DND-41 (cell line): Measurements from ENCODE around the gene OR51B6.
"Not testable (repeated sequence)": the region's sequence is repeated elsewhere in the genome, so short reads cannot be mapped to it uniquely, and the experiment has no call there.

Source experiments
- ATAC-seq: fragments of 200-7000 bp; cut with Tn5 transposase; 3 replicates; pipeline ENCODE4 v1.9.1; 2021; ENCODE audit warnings: low read depth; ENCODE audit not compliant: insufficient read depth
- DNase-seq: peaks from one replicate; pipeline ENCODE4 v3.0.0-alpha.2; 2020
- H2AFZ ChIP-seq: 2 replicates; pipeline ENCODE4 v1.6.0; 2012; ENCODE audit warnings: low read depth, low read length
- H3K27ac ChIP-seq: 2 replicates; pipeline ENCODE4 v1.5.1; 2012; ENCODE audit warnings: low read length, inconsistent platforms
- H3K27me3 ChIP-seq: fragments of 200-600 bp; sonication (generic); 2 replicates; pipeline ENCODE4 v1.6.0; 2012; ENCODE audit warnings: low read length, mild to moderate bottlenecking, inconsistent platforms; ENCODE audit not compliant: insufficient read depth, poor library complexity
- H3K36me3 ChIP-seq: 2 replicates; pipeline ENCODE4 v1.5.1; 2012; ENCODE audit warnings: low read length, inconsistent platforms; ENCODE audit not compliant: insufficient read depth
- H3K4me1 ChIP-seq: 2 replicates; pipeline ENCODE4 v1.5.1; 2012; ENCODE audit warnings: mild to moderate bottlenecking, low read length; ENCODE audit not compliant: insufficient read depth
- H3K4me2 ChIP-seq: 2 replicates; pipeline ENCODE4 v1.6.0; 2012; ENCODE audit warnings: mild to moderate bottlenecking, moderate library complexity, low read length, inconsistent platforms; ENCODE audit not compliant: insufficient read depth
- H3K4me3 ChIP-seq, 2 experiments: fragments of 200-600 bp in 1 of 2; shearing (Covaris generic) in 1 of 2; 2 replicates each; pipeline ENCODE4 v1.5.1; 2012 to 2016; ENCODE audit warnings: inconsistent platforms in 2 of 2, low read length in 2 of 2, mild to moderate bottlenecking in 2 of 2, low read depth in 1 of 2, moderate library complexity in 1 of 2
- H3K79me2 ChIP-seq: 2 replicates; pipeline ENCODE4 v1.6.0; 2012; ENCODE audit warnings: low read length, inconsistent platforms; ENCODE audit not compliant: insufficient read depth
- H3K9ac ChIP-seq: 2 replicates; pipeline ENCODE4 v1.6.0; 2012; ENCODE audit warnings: low read depth, mild to moderate bottlenecking, inconsistent platforms, low read length, moderate library complexity
- H3K9me3 ChIP-seq: 2 replicates; pipeline ENCODE4 v1.5.1; 2012; ENCODE audit warnings: low read length, moderate library complexity, mild to moderate bottlenecking, inconsistent platforms; ENCODE audit not compliant: insufficient read depth, severe bottlenecking
- H4K20me1 ChIP-seq: 2 replicates; pipeline ENCODE4 v1.6.0; 2012; ENCODE audit warnings: low read length; ENCODE audit not compliant: insufficient read depth
- CTCF ChIP-seq: IDR thresholded peaks from 2 replicates; pipeline ENCODE4 v1.5.1; 2012; ENCODE audit warnings: borderline replicate concordance, low read length, moderate library complexity, mild to moderate bottlenecking; ENCODE audit not compliant: poor library complexity, severe bottlenecking; ENCODE audit errors: extremely low read depth
- EZH2 ChIP-seq: IDR thresholded peaks from 3 replicates; pipeline ENCODE4 v1.6.1; 2012; ENCODE audit warnings: borderline replicate concordance, low read depth, mild to moderate bottlenecking, moderate library complexity, low read length, inconsistent platforms; ENCODE audit not compliant: severe bottlenecking

The OR51B6 gene

GRCh38 chr11:5324197-5324596 lies 27.1 kb upstream of the OR51B6 start, which contains the start of gene OR51B2:
Gene OR51B2 (minus strand): TSS chr11:5324297. CDS start chr11:5324297, 0 bp downstream.
- Histone ChIP-seq H3K4me3 (no peak within 1 kb of the TSS), H3K4me2 (no peak within 1 kb of the TSS), H3K9me3 (no peaks in the 10 kb centered on the region), H3K36me3 (no peaks in the 10 kb centered on the region), H3K27me3 (peaks cover 6% of the 10 kb centered on the region), H3K79me2 (no peaks in the 10 kb centered on the region), H2AFZ (no peak within 1 kb of the TSS), H3K4me1 (no peaks in the 10 kb centered on the region), H3K27ac (no peak within 1 kb of the TSS), H3K9ac (no peak within 1 kb of the TSS), H4K20me1 (no peaks in the 10 kb centered on the region)
- TF ChIP-seq CTCF, result no peak
- TF ChIP-seq EZH2, result no peak
- ATAC-seq (no peak), DNase-seq (no peak)

DNA sequence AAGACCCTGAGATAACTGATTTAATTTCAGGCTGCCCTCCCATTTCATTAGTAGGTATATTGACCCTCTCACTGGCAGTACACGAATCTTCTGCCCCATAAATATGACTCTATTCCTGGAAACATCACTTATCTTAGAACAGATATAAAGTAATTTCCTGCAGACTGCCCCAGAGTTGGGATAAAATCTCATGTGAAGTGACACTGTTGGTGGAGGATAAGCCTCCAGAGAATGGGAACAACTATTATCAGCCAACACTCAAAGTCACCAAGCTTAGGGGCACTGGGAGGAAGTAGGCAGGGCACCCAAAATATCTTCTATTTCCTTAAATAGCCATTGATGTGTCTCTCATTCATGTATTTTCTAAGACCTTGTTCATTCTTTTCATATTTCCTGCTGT lies 16.1 kb upstream of the OR51B6 start:
- Histone ChIP-seq H4K20me1 (no peaks in the 10 kb centered on the region), H3K27me3 (no peaks in the 10 kb centered on the region), H3K4me3 (no peak overlapping the region), H3K79me2 (no peaks in the 10 kb centered on the region), H3K9me3 (no peaks in the 10 kb centered on the region), H3K4me1 (no peaks in the 10 kb centered on the region), H2AFZ (no peak overlapping the region), H3K9ac (no peak overlapping the region), H3K27ac (no peak overlapping the region), H3K4me2 (no peak overlapping the region), H3K36me3 (no peaks in the 10 kb centered on the region)
- DNase-seq (no peak), ATAC-seq (no peak)
- no peak for TF ChIP-seq CTCF
- TF ChIP-seq EZH2, result no peak

- no peak overlapping the region for H3K9ac ChIP-seq
- H3K27ac ChIP-seq, result no peak overlapping the region
- no peaks in the 10 kb centered on the region for H3K79me2 ChIP-seq
- no peaks in the 10 kb centered on the region for H3K36me3 ChIP-seq
- no peak overlapping the region for H3K4me2 ChIP-seq
- H3K4me3 ChIP-seq, result no peak overlapping the region
- ATAC-seq, result no peak
- no peaks in the 10 kb centered on the region for H4K20me1 ChIP-seq
- no peaks in the 10 kb centered on the region for H3K9me3 ChIP-seq
- no peaks in the 10 kb centered on the region for H3K27me3 ChIP-seq
- H3K4me1 ChIP-seq, result no peaks in the 10 kb centered on the region
- DNase-seq, result no peak
- TF ChIP-seq EZH2, result no peak
- no peak for TF ChIP-seq CTCF
- H2AFZ ChIP-seq, result no peak overlapping the region
Measured at GRCh38 chr11:5336331-5336730, 15.0 kb upstream of the OR51B6 start.

- not testable (repeated sequence) for ATAC-seq, H4K20me1 ChIP-seq, H2AFZ ChIP-seq, H3K4me3 ChIP-seq, H3K79me2 ChIP-seq, H3K9ac ChIP-seq, H3K4me2 ChIP-seq, H3K27ac ChIP-seq, H3K36me3 ChIP-seq, H3K4me1 ChIP-seq, H3K9me3 ChIP-seq, DNase-seq, H3K27me3 ChIP-seq
Measured at GRCh38 chr11:5337253-5337652, 14.1 kb upstream of the OR51B6 start.
